HepG2 (cell line): Measurements from ENCODE around the gene HOXA6. TPM values are rescaled to one million over a fixed set of nuclear protein-coding genes. Genes with fewer than 3 reads are reported as not detected.

Source experiments
- ATAC-seq: fragments of 200-7000 bp; cut with Tn5 transposase; 3 replicates; pipeline ENCODE4 v1.9.1; 2020; ENCODE audit warnings: mild to moderate bottlenecking, moderate library complexity
- BruUV-seq: library from RNA; stranded (reverse); fragments of 400-500 nt; replicated peaks from 2 replicates; lab custom pipeline; 2021; lab: Mats Ljungman, UMichigan
- CTCF ChIA-PET: fragments of 300-600 bp; formaldehyde crosslinking; extraction: SDS; loops from one replicate; lab custom pipeline; 2021; ENCODE audit warnings: low total read pairs, inconsistent platforms, low intra/inter-chr PET ratio; lab: Yijun Ruan, JAX
- POLR2A ChIA-PET: fragments of 350-600 bp; sonication (Branson Sonifier 250); formaldehyde crosslinking; loops from one replicate; lab custom pipeline; 2020; ENCODE audit warnings: antibody characterized with exemption, inconsistent platforms; lab: Yijun Ruan, JAX
- DNase-seq: peaks from one replicate; pipeline ENCODE4 v3.0.0-alpha.2; 2015; ENCODE audit warnings: low spot score
- FAIRE-seq: peaks from 3 replicates; lab custom pipeline; 2011; peaks lifted over from hg19 to GRCh38; lab: Jason Lieb, UNC
- H2AFZ ChIP-seq: one replicate; pipeline ENCODE4 v1.6.1; 2011; ENCODE audit warnings: low read length, inconsistent platforms
- H3K27ac ChIP-seq: fragments of 300-600 bp; 3 replicates; pipeline ENCODE4 v1.8.0; 2011; ENCODE audit warnings: mixed run types, mild to moderate bottlenecking, mixed read lengths, low read length, inconsistent platforms; ENCODE audit not compliant: insufficient read depth; ENCODE audit errors: extremely low read length
- H3K27me3 ChIP-seq, 2 experiments: fragments of 200-600 bp in 1 of 2; 2 replicates in 1 of 2; 3 replicates in 1 of 2; pipeline versions ENCODE4 v1.6.0 to v1.8.0; 2011; ENCODE audit warnings: low read length in 2 of 2, mild to moderate bottlenecking in 2 of 2, moderate library complexity in 2 of 2, inconsistent platforms in 1 of 2; ENCODE audit not compliant: insufficient read depth in 2 of 2, control insufficient read depth in 1 of 2
- H3K36me3 ChIP-seq, 2 experiments: fragments of 200-600 bp in 1 of 2; replicated peaks in 1 of 2; 2 replicates in 1 of 2; 3 replicates in 1 of 2; pipeline versions ENCODE4 v1.5.1 to v1.8.0; 2011; ENCODE audit warnings: low read length in 2 of 2, inconsistent platforms in 1 of 2; ENCODE audit not compliant: insufficient read depth in 2 of 2, control insufficient read depth in 1 of 2
- H3K4me1 ChIP-seq: 2 replicates; pipeline ENCODE4 v1.5.1; 2012; ENCODE audit warnings: low read length, inconsistent platforms; ENCODE audit not compliant: insufficient read depth
- H3K4me2 ChIP-seq: 2 replicates; pipeline ENCODE4 v1.6.0; 2011; ENCODE audit warnings: low read depth, low read length, inconsistent platforms
- H3K4me3 ChIP-seq, 3 experiments: fragments of 200-600 bp in 1 of 3; sonication (generic), shearing (Covaris generic) in 1 of 3; replicated peaks in 1 of 3; 2 replicates each; pipeline ENCODE4 v1.5.1; 2011 to 2016; ENCODE audit warnings: low read length in 3 of 3, inconsistent platforms in 2 of 3, low read depth in 2 of 3, mild to moderate bottlenecking in 2 of 3, control low read depth in 1 of 3, mixed read lengths in 1 of 3; ENCODE audit not compliant: insufficient read depth in 1 of 3
- H3K79me2 ChIP-seq: one replicate; pipeline ENCODE4 v1.6.1; 2011; ENCODE audit warnings: low read length, inconsistent platforms; ENCODE audit not compliant: insufficient read depth
- H3K9ac ChIP-seq: 2 replicates; pipeline ENCODE4 v1.6.0; 2011; ENCODE audit warnings: mild to moderate bottlenecking, low read depth, low read length, inconsistent platforms; ENCODE audit not compliant: insufficient read depth
- H3K9me3 ChIP-seq: 2 replicates; pipeline ENCODE4 v1.5.1; 2012; ENCODE audit warnings: mild to moderate bottlenecking, low read length
- H4K20me1 ChIP-seq: 2 replicates; pipeline ENCODE4 v1.6.0; 2011; ENCODE audit warnings: inconsistent platforms, mild to moderate bottlenecking, low read length, moderate library complexity; ENCODE audit not compliant: insufficient read depth
- CBX5 ChIP-seq: sonication (generic); formaldehyde crosslinking; IDR thresholded peaks from 2 replicates; pipeline ENCODE4 v1.4.0; 2020; ENCODE audit warnings: missing genetic modification reagents, borderline replicate concordance
- FOXJ3 ChIP-seq: sonication (generic); formaldehyde crosslinking; IDR thresholded peaks from 2 replicates; pipeline ENCODE4 v1.4.0; 2020; ENCODE audit warnings: missing genetic modification reagents, mild to moderate bottlenecking, borderline replicate concordance
- HDAC1 ChIP-seq: sonication (generic); formaldehyde crosslinking; IDR thresholded peaks from 2 replicates; pipeline ENCODE4 v1.5.1; 2020; ENCODE audit warnings: mild to moderate bottlenecking, missing genetic modification reagents
- KMT2A ChIP-seq: sonication (generic); formaldehyde crosslinking; IDR thresholded peaks from 2 replicates; pipeline ENCODE4 v1.4.0; 2020; ENCODE audit warnings: missing genetic modification reagents
- MXD4 ChIP-seq: IDR thresholded peaks from 2 replicates; pipeline ENCODE4 v1.6.1; 2016; ENCODE audit warnings: mild to moderate bottlenecking, missing biosample characterization, missing genetic modification reagents
- RFXANK ChIP-seq: IDR thresholded peaks from 2 replicates; pipeline ENCODE4 v1.6.1; 2016
- SKIL ChIP-seq: sonication (generic); formaldehyde crosslinking; IDR thresholded peaks from 2 replicates; pipeline ENCODE4 v1.8.0; 2022; ENCODE audit warnings: missing genetic modification reagents, mild to moderate bottlenecking, moderate library complexity, borderline replicate concordance
- SSRP1 ChIP-seq: IDR thresholded peaks from 2 replicates; pipeline ENCODE4 v1.6.1; 2016; ENCODE audit warnings: control low read depth
- THYN1 ChIP-seq: sonication (generic); formaldehyde crosslinking; IDR thresholded peaks from 2 replicates; pipeline ENCODE4 v1.8.1; 2023; ENCODE audit warnings: low read depth, mild to moderate bottlenecking, moderate library complexity, missing genetic modification reagents, borderline replicate concordance
- ZBTB3 ChIP-seq: sonication (generic); formaldehyde crosslinking; IDR thresholded peaks from 2 replicates; pipeline ENCODE4 v1.4.0; 2020; ENCODE audit warnings: low read depth, mild to moderate bottlenecking, moderate library complexity, missing genetic modification reagents, borderline replicate concordance
- ZNF12 ChIP-seq: sonication (generic); formaldehyde crosslinking; IDR thresholded peaks from 2 replicates; pipeline ENCODE4 v1.5.0; 2020; ENCODE audit warnings: missing genetic modification reagents
- ZNF17 ChIP-seq: sonication (generic); formaldehyde crosslinking; IDR thresholded peaks from 2 replicates; pipeline ENCODE4 v1.5.0; 2020; ENCODE audit warnings: mild to moderate bottlenecking, missing genetic modification reagents
- ZNF18 ChIP-seq: sonication (generic); formaldehyde crosslinking; IDR thresholded peaks from 2 replicates; pipeline ENCODE4 v1.8.0; 2022; ENCODE audit warnings: mild to moderate bottlenecking, missing genetic modification reagents; ENCODE audit not compliant: insufficient replicate concordance
- ZNF234 ChIP-seq: sonication (generic); formaldehyde crosslinking; conservative IDR thresholded peaks from 2 replicates; pipeline ENCODE4 v1.5.1; 2020; ENCODE audit warnings: mild to moderate bottlenecking, missing genetic modification reagents
- ZNF256 ChIP-seq: sonication (generic); formaldehyde crosslinking; conservative IDR thresholded peaks from 2 replicates; pipeline ENCODE4 v1.4.0; 2020; ENCODE audit warnings: missing genetic modification reagents
- ZNF274 ChIP-seq: sonication (generic); formaldehyde crosslinking; IDR thresholded peaks from 2 replicates; pipeline ENCODE4 v1.5.1; 2020; ENCODE audit warnings: mild to moderate bottlenecking, missing genetic modification reagents
- ZNF572 ChIP-seq: sonication (generic); formaldehyde crosslinking; IDR thresholded peaks from 2 replicates; pipeline ENCODE4 v1.5.1; 2020; ENCODE audit warnings: mild to moderate bottlenecking, missing genetic modification reagents
- ZNF589 ChIP-seq: sonication (generic); formaldehyde crosslinking; conservative IDR thresholded peaks from 2 replicates; pipeline ENCODE4 v1.8.0; 2022; ENCODE audit warnings: mild to moderate bottlenecking, moderate library complexity, missing genetic modification reagents
- ZNF644 ChIP-seq: IDR thresholded peaks from 2 replicates; pipeline ENCODE4 v1.6.1; 2016; ENCODE audit warnings: low read depth
- WGBS: methylation state at CpG from one replicate; pipeline ENCODE4 v1.1.6; 2017; ENCODE audit warnings: low lambda C conversion rate; 5-methylcytosine and 5-hydroxymethylcytosine counted together
- in situ Hi-C: cut with HindIII; loops from 2 replicates; pipeline ENCODE4 v1.10.0; 2017; ENCODE audit warnings: low pct_unique_long_range_greater_than_20kb; ENCODE audit not compliant: extremely low pct_ligation_motif_present
- intact Hi-C: fragments of 100-400 bp; cut with micrococcal nuclease; formaldehyde crosslinking; loops from one replicate; pipeline ENCODE4 v1.10.0; 2022; ENCODE audit not compliant: unreplicated experiment
- polyA plus RNA-seq, 8 experiments: library from polyadenylated mRNA; depleted of rRNA in 3 of 8; stranded (reverse) in 7 of 8; unstranded in 1 of 8; fragments of >200 nt; fragmentation: Illumina TruSeq in 4 of 8; extraction: Trizol in 4 of 8; gene quantifications; 2 replicates each; pipeline versions ENCODE4 v1.2.1 to v1.2.3, GENCODE V29; 2011 to 2016; ENCODE audit warnings: low read depth in 4 of 8, missing spikeins in 1 of 8, mixed read lengths in 1 of 8; ENCODE audit not compliant: insufficient read depth in 1 of 8
- total RNA-seq, 5 experiments: library from RNA; depleted of rRNA; stranded (reverse); fragments of >200 nt; fragmentation: Illumina TruSeq; extraction: Trizol; gene quantifications; 2 replicates each; pipeline ENCODE4 v1.2.3, GENCODE V29; 2016; ENCODE audit warnings: low read depth in 1 of 5

HOXA6 gene
- total and polyA plus RNA-seq, 2 of the 13 experiments (the other 11 are each of a cell fraction or from before 2014, with no cell fraction given) = 1.3 to 1.5 TPM

GRCh38 chr7:27167916-27168264 lies 20.3 kb upstream of the HOXA6 start:
- Histone ChIP-seq H3K27ac (no peak overlapping the region), H3K4me2 (no peak overlapping the region), H3K79me2 (no peaks in the 10 kb centered on the region), H3K9ac (no peak overlapping the region), H3K36me3 (no peaks in the 10 kb centered on the region), H4K20me1 (no peaks in the 10 kb centered on the region), H3K4me3 (no peak overlapping the region), H3K9me3 (no peaks in the 10 kb centered on the region), H3K27me3 (peaks cover 2 to 64% of the 10 kb centered on the region in 2 experiments), H3K4me1 (peaks cover 16% of the 10 kb centered on the region), H2AFZ (no peak overlapping the region)
- no peak for DNase-seq
- 57% methylated on average over 4 of the region's 4 CpGs for WGBS
- no peak for FAIRE-seq
- in situ Hi-C loops (loop anchor here (25.0 kb wide), 1 partner anchor 1081 kb away; no protein-coding TSS in a partner anchor), intact Hi-C loops (no loop called here)
- TF ChIP-seq ZNF572 (CRISPR knock-in tag) (no peak), RFXANK (CRISPR knock-in tag) (no peak), ZNF274 (CRISPR knock-in tag) (no peak), THYN1 (no peak), CBX5 (CRISPR knock-in tag) (no peak), ZNF589 (no peak), SSRP1 (CRISPR knock-in tag) (no peak), FOXJ3 (CRISPR knock-in tag) (no peak), HDAC1 (CRISPR knock-in tag) (no peak), ZBTB3 (CRISPR knock-in tag) (no peak), MXD4 (CRISPR knock-in tag) (no peak), ZNF18 (CRISPR knock-in tag) (no peak), ZNF17 (no peak), ZNF234 (no peak), ZNF644 (CRISPR knock-in tag) (no peak), ZNF256 (no peak), ZNF12 (CRISPR knock-in tag) (no peak), KMT2A (CRISPR knock-in tag) (no peak), SKIL (CRISPR knock-in tag) (no peak)
- no peak for ATAC-seq
- ChIA-PET CTCF (no interaction called here), POLR2A (no interaction called here)
- BruUV-seq = no TSS peak
